8988T (cell line): ENCODE results near the gene C10orf90.
"Not testable (repeated sequence)": the region's sequence is repeated elsewhere in the genome, so short reads cannot be mapped to it uniquely, and the experiment has no call there.

Source experiments
- DNase-seq: peaks from one replicate; pipeline ENCODE4 v3.0.0; 2011

Gene C10orf90

GRCh38 chr10:126380352-126381076 lies 290.0 kb downstream of the C10orf90 start:
- DNase-seq: no peak

- not testable (repeated sequence) for DNase-seq
Observed at GRCh38 chr10:126379166-126379565, 291.3 kb downstream of the C10orf90 start.

- no peak for DNase-seq
Observed at GRCh38 chr10:126376956-126377355, 293.5 kb downstream of the C10orf90 start.

GRCh38 chr10:126375926-126376554 lies 294.5 kb downstream of the C10orf90 start:
- DNase-seq: no peak

- no peak for DNase-seq
Observed at GRCh38 chr10:126375299-126375698, 295.2 kb downstream of the C10orf90 start.
